ENCODE measurements around the gene IMMP2L.

DNA sequence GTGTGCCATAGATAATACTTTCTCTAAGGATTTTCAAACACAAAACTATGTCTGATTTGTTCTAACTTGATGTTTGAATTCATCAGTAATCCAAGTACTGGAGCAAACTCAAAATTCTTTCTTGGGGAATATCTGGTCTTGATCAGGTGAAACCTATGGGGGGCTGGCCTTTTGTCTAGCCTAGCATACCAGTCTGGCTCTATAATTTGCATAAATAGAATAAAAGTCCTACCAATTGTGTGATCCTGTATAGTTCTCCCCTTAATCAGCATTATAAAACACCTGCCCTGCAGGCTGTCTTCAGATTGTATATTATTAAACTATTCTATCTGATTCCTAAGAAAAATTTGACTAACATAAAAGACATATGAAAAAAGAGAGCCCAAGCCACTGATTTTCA lies 705.2 kb downstream of the IMMP2L start:
- TF ChIP-seq, protein P1, sequence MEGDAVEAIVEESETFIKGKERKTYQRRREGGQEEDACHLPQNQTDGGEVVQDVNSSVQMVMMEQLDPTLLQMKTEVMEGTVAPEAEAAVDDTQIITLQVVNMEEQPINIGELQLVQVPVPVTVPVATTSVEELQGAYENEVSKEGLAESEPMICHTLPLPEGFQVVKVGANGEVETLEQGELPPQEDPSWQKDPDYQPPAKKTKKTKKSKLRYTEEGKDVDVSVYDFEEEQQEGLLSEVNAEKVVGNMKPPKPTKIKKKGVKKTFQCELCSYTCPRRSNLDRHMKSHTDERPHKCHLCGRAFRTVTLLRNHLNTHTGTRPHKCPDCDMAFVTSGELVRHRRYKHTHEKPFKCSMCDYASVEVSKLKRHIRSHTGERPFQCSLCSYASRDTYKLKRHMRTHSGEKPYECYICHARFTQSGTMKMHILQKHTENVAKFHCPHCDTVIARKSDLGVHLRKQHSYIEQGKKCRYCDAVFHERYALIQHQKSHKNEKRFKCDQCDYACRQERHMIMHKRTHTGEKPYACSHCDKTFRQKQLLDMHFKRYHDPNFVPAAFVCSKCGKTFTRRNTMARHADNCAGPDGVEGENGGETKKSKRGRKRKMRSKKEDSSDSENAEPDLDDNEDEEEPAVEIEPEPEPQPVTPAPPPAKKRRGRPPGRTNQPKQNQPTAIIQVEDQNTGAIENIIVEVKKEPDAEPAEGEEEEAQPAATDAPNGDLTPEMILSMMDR (IDR thresholded peaks at IDR 0.05), result no peak
- TF ChIP-seq POLR2A (IDR thresholded peaks at IDR 0.05), result no peak

All from thyroid gland (tissue), 4 donors.